ENCODE results near the gene SOWAHC. TPM values are rescaled to one million over a fixed set of nuclear protein-coding genes. Genes with fewer than 3 reads are reported as not detected.

SOWAHC gene
- total and polyA plus RNA-seq, 2 of the 13 experiments (the other 11 are each of a cell fraction or from before 2014, with no cell fraction given) = 21.2 to 22.5 TPM

- TF ChIP-seq STAT5B (CRISPR knock-in tag; IDR thresholded peaks at IDR 0.05) = 0 out of 2 replicates have a peak, but pooled peaks have one; percentile 36
- no peak for TF ChIP-seq SMAD9 (CRISPR knock-in tag; IDR thresholded peaks at IDR 0.05)
- no peak for TF ChIP-seq IRF2 (CRISPR knock-in tag; IDR thresholded peaks at IDR 0.05)
- TF ChIP-seq ZNF124 (CRISPR knock-in tag; IDR thresholded peaks at IDR 0.05) = no peak
- TF ChIP-seq SMYD3 (CRISPR knock-in tag; IDR thresholded peaks at IDR 0.05) = no peak; the same call in 1 of the 2 replicates
- no peak; the same call in 1 of the 2 replicates for TF ChIP-seq ETV6 (CRISPR knock-in tag; conservative IDR thresholded peaks at IDR 0.05)
- TF ChIP-seq THYN1 (CRISPR knock-in tag; IDR thresholded peaks at IDR 0.05; ENCODE audit: borderline replicate concordance, low read depth) = no peak
- TF ChIP-seq U2AF1 (optimal IDR thresholded peaks at IDR 0.05; ENCODE audit: low read depth, low read length) = no peak
- peak; percentile 46 for TF ChIP-seq POGZ (CRISPR knock-in tag; IDR thresholded peaks at IDR 0.05)
- peak; percentile 70; the same call in 1 of the 2 replicates for TF ChIP-seq ZNF30 (CRISPR knock-in tag; IDR thresholded peaks at IDR 0.05)
- TF ChIP-seq HNRNPK (IDR thresholded peaks at IDR 0.05; ENCODE audit: low read depth, low read length, poor library complexity, severe bottlenecking) = peak; percentile 3
- no peak for TF ChIP-seq SMAD1 (CRISPR knock-in tag; IDR thresholded peaks at IDR 0.05; ENCODE audit: borderline replicate concordance, low read depth)
- TF ChIP-seq TOPORS (CRISPR knock-in tag; IDR thresholded peaks at IDR 0.05) = no peak; the same call in 1 of the 2 replicates
- peak; percentile 44; the same call in 1 of the 2 replicates for TF ChIP-seq ZSCAN30 (CRISPR knock-in tag; IDR thresholded peaks at IDR 0.05)
- no peak for TF ChIP-seq SUZ12 (IDR thresholded peaks at IDR 0.05; ENCODE audit: low read depth, low read length)
- peak; percentile 67; the same call in 1 of the 2 replicates for TF ChIP-seq HIVEP1 (CRISPR knock-in tag; IDR thresholded peaks at IDR 0.05)
- TF ChIP-seq REXO4 (CRISPR knock-in tag; IDR thresholded peaks at IDR 0.05; ENCODE audit: borderline replicate concordance) = peak; percentile 85; the same call in 1 of the 2 replicates
- TF ChIP-seq PPARG (CRISPR knock-in tag; conservative IDR thresholded peaks at IDR 0.05) = no peak
- TF ChIP-seq SETDB1 (CRISPR knock-in tag; IDR thresholded peaks at IDR 0.05; ENCODE audit: borderline replicate concordance) = no peak
- TF ChIP-seq, protein P1, sequence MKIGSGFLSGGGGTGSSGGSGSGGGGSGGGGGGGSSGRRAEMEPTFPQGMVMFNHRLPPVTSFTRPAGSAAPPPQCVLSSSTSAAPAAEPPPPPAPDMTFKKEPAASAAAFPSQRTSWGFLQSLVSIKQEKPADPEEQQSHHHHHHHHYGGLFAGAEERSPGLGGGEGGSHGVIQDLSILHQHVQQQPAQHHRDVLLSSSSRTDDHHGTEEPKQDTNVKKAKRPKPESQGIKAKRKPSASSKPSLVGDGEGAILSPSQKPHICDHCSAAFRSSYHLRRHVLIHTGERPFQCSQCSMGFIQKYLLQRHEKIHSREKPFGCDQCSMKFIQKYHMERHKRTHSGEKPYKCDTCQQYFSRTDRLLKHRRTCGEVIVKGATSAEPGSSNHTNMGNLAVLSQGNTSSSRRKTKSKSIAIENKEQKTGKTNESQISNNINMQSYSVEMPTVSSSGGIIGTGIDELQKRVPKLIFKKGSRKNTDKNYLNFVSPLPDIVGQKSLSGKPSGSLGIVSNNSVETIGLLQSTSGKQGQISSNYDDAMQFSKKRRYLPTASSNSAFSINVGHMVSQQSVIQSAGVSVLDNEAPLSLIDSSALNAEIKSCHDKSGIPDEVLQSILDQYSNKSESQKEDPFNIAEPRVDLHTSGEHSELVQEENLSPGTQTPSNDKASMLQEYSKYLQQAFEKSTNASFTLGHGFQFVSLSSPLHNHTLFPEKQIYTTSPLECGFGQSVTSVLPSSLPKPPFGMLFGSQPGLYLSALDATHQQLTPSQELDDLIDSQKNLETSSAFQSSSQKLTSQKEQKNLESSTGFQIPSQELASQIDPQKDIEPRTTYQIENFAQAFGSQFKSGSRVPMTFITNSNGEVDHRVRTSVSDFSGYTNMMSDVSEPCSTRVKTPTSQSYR (CRISPR knock-in tag; IDR thresholded peaks at IDR 0.05; ENCODE audit: borderline replicate concordance) = no peak; the same call in 1 of the 2 replicates
- TF ChIP-seq SP1 (IDR thresholded peaks at IDR 0.05) = no peak
- TF ChIP-seq SP1 (CRISPR knock-in tag; IDR thresholded peaks at IDR 0.05) = no peak; the same call in 1 of the 2 replicates
- TF ChIP-seq THRA (CRISPR knock-in tag; IDR thresholded peaks at IDR 0.05; ENCODE audit: borderline replicate concordance) = no peak
- TF ChIP-seq ZNF20 (CRISPR knock-in tag; IDR thresholded peaks at IDR 0.05) = peak; percentile 92; the same call in 1 of the 2 replicates
- TF ChIP-seq, protein P2, sequence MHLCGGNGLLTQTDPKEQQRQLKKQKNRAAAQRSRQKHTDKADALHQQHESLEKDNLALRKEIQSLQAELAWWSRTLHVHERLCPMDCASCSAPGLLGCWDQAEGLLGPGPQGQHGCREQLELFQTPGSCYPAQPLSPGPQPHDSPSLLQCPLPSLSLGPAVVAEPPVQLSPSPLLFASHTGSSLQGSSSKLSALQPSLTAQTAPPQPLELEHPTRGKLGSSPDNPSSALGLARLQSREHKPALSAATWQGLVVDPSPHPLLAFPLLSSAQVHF (CRISPR knock-in tag; IDR thresholded peaks at IDR 0.05) = peak; percentile 53; the same call in 1 of the 2 replicates
Measured at GRCh38 chr2:109614715-109615636, 812 bp downstream of the SOWAHC start (continued).
